HTR-8/SVneo (cell line): Measurements from ENCODE around the gene TMEM59L.
A peak's percentile ranks its signal among the peaks of the same experiment; 100 is the strongest.

Experiments
- DNase-seq: peaks from one replicate; pipeline ENCODE4 v3.0.0; 2011; ENCODE audit warnings: low spot score, mixed read lengths; ENCODE audit not compliant: insufficient read length
- FAIRE-seq: peaks from 2 replicates; lab custom pipeline; 2011; peaks lifted over from hg19 to GRCh38; lab: Jason Lieb, UNC

The TMEM59L gene

GRCh38 chr19:18655173-18655844 lies 42.6 kb downstream of the TMEM59L start:
- DNase-seq (no peak), FAIRE-seq (no peak)

DNA sequence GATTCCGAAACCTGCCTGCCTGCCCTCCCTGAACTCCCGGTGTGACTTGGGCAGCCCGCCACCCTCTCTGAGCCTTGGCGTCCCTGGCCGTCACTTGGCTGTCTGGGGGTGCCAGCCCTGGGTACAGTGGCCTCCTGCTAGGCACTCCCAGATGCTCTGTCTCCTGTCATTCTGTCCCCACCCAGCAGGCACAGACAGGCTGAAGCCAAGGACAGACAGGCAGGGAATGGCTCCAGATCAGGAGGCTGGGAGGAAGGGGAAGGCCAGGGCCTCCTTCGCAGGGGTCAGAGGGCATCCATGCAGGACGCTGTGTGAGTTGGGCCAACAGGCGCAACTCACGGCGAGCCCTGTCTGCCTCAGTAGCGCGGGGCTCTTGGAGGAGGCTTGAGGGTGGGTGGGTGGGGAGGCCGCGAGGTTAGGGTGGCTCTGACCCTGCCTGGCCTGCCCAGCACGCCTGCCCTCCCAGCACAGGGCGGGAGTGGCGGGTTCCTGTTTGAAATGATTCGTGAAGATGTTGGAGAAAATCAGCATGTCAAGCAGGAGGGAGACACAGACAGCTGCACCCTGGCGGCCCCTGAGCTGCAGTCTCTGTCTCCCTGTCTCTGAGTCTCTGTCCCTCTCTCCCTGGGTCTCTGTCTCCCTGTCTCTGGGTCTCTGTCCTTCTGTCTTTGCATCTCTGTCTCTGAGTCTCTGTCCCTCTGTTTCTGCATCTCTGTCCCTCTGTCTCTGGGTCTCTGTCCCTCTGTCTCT lies 43.8 kb downstream of the TMEM59L start:
- DNase-seq (no peak), FAIRE-seq (no peak)

GRCh38 chr19:18657590-18658365 lies 45.1 kb downstream of the TMEM59L start:
- DNase-seq = peak; percentile 56
- FAIRE-seq = peak; percentile 13

DNA sequence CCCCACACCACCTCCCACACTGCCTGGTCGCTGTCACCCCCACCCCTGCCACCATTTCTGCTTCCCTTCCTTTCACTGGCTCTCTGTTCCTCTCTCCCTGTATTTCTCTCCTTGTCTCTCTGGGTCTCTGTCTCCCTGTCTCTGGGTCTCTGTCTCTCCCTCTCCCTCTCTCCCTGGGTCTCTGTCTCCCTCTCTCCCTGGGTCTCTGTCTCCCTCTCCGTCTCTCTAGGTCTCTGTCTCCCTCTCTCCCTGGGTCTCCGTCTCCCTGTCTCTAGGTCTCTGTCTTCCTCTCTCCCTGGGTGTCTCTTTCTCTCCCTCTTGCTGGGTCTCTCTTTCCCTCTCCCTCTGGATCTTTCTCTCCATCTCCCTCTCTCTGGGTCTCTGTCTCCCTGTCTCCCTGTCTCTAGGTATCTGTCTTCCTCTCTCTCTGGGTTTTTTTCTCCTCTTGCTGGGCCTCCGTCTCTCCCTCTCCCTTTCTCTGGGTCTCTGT lies 45.7 kb downstream of the TMEM59L start:
- no peak for FAIRE-seq

GRCh38 chr19:18659281-18660050 lies 46.8 kb downstream of the TMEM59L start:
- no peak for FAIRE-seq
- DNase-seq = no peak

More for the DNA sequence above, 45.7 kb downstream of the TMEM59L start:
- no peak for DNase-seq

- DNase-seq (peak; percentile 89), FAIRE-seq (peak; percentile 97)
Measured at GRCh38 chr19:18660051-18660910, 47.6 kb downstream of the TMEM59L start.

DNA sequence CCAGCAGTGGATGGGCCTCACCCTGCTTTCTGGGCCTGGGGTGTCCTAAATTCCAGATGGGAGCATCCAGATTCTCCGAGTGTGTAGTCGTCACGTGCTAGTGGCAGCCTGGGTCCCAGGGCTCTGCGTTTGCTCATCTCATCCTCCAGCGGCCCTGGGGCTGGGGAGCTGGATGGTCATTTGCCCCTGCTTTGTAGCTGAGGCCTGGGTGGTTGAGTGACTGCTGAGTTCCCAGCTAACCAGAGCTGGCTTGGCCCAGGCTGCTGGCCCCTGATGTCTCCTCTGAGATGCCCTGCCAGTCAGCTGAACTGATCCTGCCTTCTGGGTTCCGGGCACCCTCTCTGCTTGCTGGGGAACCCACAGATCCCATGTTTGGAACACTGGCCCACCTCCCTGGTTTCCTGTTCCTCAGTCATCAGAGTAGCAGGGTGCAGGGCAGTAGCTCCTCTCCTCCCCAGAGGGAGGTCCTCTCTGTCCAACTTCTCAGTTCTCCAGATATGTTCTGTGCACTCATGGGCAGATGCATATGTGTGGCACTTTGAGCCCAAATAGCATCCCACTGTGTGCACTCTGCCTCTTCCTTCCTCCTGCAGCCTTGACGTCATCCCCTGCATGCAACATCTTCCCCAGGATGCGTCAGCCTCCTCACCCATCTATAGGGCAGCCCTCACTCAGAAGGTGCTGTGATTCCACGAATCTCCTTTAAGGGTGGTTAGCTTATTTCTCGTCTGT lies 48.4 kb downstream of the TMEM59L start:
- FAIRE-seq = peak; percentile 40
- DNase-seq = no peak

GRCh38 chr19:18662972-18663732 lies 50.5 kb downstream of the TMEM59L start:
- FAIRE-seq = peak; percentile 55
- DNase-seq = peak; percentile 53

DNA sequence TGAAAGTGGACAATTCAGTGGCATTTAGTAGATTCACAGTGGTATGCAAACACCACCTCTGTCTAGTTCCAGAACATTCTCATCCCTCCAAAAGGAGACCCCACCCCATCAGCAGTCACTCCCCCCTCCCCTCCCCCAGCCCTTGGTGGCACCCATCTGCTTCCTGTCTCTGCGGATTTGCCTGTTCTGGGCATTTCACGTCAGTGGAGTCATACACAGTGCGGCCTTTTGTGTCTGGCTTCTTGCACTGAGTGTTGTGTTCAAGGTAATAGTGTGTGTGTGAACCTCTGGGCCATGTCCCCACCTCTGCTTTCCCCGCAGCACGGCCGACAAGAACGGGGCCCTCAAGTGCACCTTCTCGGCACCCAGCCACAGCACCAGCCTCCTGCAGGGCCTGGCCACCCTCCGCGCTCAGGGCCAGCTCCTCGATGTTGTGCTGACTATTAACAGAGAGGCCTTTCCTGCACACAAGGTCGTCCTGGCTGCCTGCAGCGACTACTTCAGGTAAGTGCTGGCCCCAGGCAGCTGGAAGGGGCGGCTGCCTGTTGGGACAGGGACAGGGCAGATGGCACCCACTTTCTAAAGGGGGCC lies 51.4 kb downstream of the TMEM59L start:
- FAIRE-seq (peak; percentile 4), DNase-seq (no peak)

DNA sequence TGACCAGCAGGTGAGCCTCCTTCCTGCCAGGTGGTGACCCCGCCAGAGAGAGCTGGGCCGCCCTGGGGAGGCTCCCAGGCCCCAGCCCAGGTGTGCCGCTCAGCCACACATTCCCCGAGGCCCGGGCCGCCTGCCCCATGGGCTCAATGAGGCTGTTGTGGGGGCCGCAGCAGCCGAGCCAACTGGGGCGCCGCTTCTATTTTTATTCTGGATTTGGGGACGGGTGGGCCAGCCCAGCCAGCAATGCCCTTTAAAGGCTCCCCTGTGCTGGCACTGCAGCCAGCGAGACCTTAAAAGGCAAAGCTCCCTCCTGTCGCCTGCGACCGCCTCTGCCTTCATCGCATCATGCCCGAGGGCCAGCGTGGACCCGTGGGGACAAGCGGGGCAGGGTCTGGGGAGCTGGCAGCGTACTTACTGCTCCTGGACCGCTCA lies 53.1 kb downstream of the TMEM59L start:
- DNase-seq = no peak
- FAIRE-seq = no peak

- FAIRE-seq (no peak), DNase-seq (no peak)
Measured at GRCh38 chr19:18666317-18666716, 53.6 kb downstream of the TMEM59L start.

DNA sequence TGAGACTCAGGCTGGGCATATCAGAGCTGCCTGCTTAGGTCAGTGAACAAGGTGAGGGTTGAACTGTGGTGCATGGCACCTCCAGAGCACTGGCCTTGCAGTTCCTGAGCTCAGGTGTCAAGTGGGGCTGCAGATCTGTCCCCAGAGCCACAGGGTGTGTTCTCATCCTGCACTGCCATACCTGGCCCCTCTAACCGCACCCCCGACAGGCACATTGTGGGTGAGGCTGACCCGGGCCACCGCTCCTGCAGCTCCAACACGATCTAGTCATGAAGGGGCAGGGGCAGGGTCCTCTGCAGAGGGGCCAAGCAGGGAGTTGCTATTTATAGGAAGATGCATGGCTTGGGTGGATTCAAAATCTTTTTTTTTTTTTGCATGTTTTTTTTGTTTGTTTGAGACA lies 54.1 kb downstream of the TMEM59L start:
- FAIRE-seq (no peak), DNase-seq (no peak)

GRCh38 chr19:18667531-18668251 lies 55.0 kb downstream of the TMEM59L start:
- DNase-seq (no peak), FAIRE-seq (peak; percentile 69)

DNA sequence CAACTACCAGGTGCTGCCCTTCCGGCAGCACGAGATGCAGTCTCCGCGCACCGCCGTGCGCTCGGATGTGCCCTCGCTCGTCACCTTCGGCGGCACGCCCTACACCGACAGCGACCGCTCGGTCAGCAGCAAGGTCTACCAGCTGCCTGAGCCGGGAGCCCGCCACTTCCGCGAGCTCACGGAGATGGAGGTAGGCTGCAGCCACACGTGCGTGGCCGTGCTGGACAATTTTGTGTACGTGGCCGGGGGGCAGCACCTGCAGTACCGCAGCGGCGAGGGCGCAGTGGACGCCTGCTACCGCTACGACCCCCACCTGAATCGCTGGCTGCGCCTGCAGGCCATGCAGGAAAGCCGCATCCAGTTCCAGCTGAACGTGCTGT lies 55.6 kb downstream of the TMEM59L start:
- FAIRE-seq (no peak), DNase-seq (no peak)

DNA sequence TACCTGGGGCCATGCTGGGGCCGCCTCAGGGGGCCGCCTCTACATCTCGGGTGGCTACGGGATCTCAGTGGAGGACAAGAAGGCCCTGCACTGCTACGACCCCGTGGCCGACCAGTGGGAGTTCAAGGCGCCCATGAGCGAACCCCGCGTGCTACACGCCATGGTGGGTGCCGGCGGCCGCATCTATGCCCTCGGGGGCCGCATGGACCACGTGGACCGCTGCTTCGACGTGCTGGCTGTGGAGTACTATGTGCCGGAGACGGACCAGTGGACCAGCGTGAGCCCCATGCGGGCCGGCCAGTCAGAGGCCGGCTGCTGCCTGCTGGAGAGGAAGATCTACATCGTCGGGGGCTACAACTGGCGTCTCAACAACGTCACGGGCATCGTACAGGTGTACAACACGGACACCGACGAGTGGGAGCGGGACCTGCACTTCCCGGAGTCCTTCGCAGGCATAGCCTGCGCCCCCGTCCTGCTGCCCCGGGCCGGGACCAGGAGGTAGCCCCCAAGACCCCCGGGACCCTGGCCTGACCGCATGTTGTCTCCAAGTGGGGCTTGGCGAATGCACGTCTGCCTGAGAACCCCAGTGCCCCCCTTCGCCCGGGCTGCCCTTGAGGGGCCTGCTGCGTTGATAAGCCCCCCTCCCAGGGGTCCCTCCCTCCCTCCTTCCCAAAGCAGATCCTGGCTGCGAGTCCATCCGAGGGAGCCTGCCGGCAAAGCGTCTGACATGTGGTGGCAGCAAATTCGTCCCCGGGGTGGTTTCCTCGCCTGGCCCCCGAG lies 56.3 kb downstream of the TMEM59L start:
- FAIRE-seq (no peak), DNase-seq (no peak)

DNA sequence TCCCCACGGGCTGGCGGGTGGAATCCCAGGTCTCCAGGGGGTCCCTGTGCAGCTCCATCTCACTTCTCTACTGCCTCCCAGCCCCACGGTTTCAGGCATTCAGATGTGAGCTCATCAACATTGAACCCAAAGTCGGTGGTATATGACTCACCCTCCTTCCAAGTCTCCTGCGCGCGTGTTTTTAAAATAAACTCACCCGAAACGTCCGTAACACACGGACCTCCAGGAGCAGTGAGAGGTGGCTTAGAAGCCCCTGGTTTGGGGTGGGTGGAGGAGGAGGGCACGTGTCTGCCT lies 56.8 kb downstream of the TMEM59L start:
- FAIRE-seq (no peak), DNase-seq (no peak)
